Left colon (tissue), 2 donors: ENCODE measurements around the gene NAGK. TPM values are rescaled to one million over a fixed set of nuclear protein-coding genes. Genes with fewer than 3 reads are reported as not detected.

Source experiments
- total RNA-seq, 2 donors: library from RNA; stranded (reverse); fragmentation: NEBNext Ultra II Directional; extraction: Animal tissue kit (Norgen Biotek cat#: 25700); gene quantifications; one replicate each; pipeline ENCODE4 v1.2.1, GENCODE V29; 2021
- donor health status: DM: no; HTN: no; CAD: no.
- donor health status: DM: yes; HTN: yes; CAD: no.

NAGK gene
- total RNA-seq, 2 donors from 2014 or later, result 58.0 to 71.3 TPM

Other genes starting within 250 kb of the NAGK start
- gene CLEC4F, start 248.0 kb upstream of the NAGK start, total RNA-seq, result under 1 TPM in 1 of 2 donors, not detected in 1; 0.11 TPM
- under 1 TPM in 1 of 2 donors, not detected in 1; 0.22 TPM for gene CD207, start 232.8 kb upstream of the NAGK start, total RNA-seq
- gene VAX2, start 168.1 kb upstream of the NAGK start, total RNA-seq, result not detected
- gene ATP6V1B1, start 132.7 kb upstream of the NAGK start, total RNA-seq, result not detected
- gene ANKRD53, start 90.0 kb upstream of the NAGK start, total RNA-seq, result under 1 TPM; 0.61 to 0.70 TPM
- gene TEX261, start 73.8 kb upstream of the NAGK start, total RNA-seq, result 10 to 100 TPM; 42.1 to 50.4 TPM
- gene MCEE, start 61.6 kb downstream of the NAGK start, total RNA-seq, result 10 to 100 TPM; 21.6 to 23.6 TPM
- gene MPHOSPH10, start 62.0 kb downstream of the NAGK start, total RNA-seq, result 10 to 100 TPM; 18.8 to 22.9 TPM
- 1 to 10 TPM; 4.7 to 6.3 TPM for gene PAIP2B, start 158.5 kb downstream of the NAGK start, total RNA-seq